HG03025 (cell line): Measurements from ENCODE around the gene IL19.

Source experiments
- ATAC-seq: cut with Tn5 transposase; IDR thresholded peaks from one replicate; pipeline ENCODE4 v1.9.1; 2021; ENCODE audit warnings: mild to moderate bottlenecking, moderate library complexity; ENCODE audit not compliant: unreplicated experiment, low FRiP score

The IL19 gene, protein sequence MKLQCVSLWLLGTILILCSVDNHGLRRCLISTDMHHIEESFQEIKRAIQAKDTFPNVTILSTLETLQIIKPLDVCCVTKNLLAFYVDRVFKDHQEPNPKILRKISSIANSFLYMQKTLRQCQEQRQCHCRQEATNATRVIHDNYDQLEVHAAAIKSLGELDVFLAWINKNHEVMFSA

DNA sequence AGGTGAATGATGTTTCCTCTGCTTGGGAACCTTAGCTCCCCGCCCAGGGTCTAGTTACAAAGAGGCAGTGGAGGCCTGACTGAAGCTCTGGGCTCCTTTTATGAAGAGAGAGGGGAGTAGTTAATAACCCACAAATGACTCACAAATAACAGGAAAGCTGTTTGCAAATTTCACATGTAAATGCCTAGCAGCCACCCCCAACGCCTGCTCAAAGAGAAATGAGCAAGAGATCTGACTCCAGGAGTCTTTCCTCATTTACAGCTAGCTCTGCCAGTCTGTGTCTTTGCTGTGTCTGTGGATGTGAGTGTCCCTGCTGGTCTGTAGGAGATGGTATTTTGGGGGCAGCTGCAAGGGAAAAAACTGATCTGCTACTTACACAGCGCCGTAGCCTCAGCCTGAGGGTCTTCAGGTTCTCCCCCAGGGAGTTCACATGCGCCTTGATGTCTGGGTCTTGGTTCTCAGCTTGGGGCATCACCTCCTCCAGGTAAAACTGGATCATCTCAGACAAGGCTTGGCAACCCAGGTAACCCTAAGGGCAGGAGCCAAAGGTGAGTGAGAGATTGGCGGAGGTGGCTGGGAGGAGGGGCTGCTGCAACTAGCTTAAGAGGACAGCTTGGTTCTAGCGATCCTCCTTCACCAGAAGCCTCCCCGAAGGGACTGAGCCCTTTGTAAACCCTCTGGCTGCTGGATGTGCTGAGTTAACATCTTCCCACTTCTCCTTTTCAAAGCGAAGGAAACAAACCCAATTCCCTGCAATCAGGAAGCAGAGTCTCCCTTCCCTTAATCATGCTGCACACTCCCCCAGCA is at the start of gene IL19:
Gene IL19, plus strand, starts transcription at position 243 of the 807 bp plus-strand sequence. CDS start 65,890 bp downstream, outside the sequence.
- ATAC-seq, result no peak

- no peak for ATAC-seq
These were observed 49.1 kb upstream of the IL19 start for GRCh38 chr1:206721454-206721853.

DNA sequence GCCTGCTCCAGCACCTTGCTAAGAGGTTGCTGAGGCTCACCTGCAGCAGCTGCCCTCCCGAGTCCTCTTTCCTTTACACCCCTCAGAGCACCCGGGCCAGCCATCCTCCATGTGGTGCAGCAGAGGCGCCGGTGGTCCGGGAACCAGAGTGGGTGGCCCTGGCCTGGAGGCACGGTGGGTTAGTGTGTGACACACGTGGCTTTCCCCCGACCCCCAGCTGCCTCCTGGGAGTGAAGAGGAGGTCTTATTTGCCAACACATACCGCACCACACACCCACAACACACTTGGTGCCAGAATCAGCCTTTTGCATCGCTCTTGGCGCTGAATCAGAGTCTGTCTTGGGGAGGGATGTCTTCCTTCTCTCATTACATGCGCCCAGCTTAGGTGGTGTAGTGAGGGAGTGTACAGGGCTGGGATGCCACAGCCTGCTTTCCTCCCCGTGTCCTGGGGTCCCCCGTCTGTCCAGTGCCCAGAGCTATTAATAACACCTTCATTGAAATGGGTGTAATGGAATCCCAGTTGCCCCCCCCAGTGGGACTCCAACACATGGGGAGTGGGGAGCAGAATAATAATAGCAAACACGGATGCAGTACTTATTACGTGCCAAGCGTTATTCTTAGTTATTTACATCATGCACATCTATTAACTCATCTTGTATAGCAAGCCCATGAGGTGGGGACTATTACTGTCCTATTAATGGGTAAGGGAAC is 47.7 kb upstream of the IL19 start:
- no peak for ATAC-seq

- no peak for ATAC-seq
These were observed 47.1 kb upstream of the IL19 start for GRCh38 chr1:206723462-206723804.

DNA sequence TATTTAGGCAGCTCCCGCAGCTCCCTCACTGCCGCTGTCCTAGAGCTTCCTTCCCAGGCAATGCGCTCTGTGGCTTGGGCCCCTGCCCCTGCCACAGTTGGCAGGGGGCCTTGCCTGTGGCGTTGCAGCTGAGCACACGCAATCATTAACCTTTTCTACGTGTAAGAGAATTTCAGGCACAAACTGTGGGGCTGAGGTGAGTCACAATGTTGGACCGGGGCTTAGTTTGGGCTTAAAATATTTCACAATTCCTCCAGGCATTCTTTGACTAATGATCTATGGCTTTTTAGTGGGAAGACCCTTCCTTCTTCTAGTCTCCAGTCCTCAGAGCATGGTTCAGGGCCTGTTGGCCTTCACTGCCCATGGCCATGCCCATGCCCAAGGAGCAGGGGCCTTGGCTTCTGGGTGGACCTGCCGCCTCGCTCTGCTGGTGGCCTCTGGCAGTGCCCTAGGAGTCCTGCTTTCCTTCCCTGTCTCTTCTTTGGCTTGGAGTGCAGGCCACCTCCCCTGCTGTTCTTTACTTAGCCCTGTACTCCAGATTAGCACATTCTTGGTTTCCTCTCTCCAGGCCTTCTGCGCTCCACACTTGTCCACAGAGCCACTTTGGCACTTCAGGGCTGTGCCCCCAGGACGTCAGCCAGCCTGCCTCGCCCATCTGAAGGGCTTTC is 46.6 kb upstream of the IL19 start:
- ATAC-seq, result no peak

DNA sequence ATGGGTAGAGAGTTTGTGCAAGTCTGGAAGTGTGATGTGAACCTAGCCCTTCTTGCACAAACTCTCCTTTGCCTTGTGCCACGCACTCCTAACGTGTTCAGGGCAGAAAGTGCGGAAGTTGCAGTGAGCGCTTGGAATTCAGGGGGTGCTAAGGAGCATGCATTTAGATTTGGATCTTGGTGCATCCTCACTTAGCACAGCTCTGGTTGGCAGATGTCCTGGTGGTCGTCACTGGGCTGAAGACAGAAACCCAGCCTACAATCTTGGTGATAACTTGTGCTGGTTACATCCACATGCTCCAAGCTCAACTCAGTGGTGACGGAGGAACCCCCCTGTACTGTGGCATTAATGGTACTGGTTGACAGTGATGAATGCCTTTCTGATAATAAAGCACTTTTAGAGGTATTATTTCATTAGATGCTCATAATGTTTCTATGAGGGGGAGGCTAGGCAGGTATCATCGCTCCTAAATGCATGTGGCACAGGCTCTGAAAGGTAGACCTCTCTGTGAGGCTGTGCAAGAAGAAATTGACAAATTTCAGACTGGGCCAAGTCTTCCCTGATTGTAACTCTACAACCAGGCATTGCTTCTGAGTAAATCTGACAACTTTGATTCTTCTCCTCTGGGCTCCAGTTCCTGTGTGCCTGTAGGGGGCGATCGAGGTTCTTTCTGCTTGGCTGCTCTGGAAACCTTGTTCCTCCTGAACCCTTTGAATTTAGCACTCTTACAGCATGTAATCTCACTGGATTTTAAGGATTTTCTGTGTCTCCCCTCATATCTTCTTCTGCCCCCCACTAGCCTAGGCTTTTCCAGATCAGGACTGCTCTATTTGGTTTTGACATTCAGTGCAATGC is 45.2 kb upstream of the IL19 start:
- ATAC-seq, result no peak

DNA sequence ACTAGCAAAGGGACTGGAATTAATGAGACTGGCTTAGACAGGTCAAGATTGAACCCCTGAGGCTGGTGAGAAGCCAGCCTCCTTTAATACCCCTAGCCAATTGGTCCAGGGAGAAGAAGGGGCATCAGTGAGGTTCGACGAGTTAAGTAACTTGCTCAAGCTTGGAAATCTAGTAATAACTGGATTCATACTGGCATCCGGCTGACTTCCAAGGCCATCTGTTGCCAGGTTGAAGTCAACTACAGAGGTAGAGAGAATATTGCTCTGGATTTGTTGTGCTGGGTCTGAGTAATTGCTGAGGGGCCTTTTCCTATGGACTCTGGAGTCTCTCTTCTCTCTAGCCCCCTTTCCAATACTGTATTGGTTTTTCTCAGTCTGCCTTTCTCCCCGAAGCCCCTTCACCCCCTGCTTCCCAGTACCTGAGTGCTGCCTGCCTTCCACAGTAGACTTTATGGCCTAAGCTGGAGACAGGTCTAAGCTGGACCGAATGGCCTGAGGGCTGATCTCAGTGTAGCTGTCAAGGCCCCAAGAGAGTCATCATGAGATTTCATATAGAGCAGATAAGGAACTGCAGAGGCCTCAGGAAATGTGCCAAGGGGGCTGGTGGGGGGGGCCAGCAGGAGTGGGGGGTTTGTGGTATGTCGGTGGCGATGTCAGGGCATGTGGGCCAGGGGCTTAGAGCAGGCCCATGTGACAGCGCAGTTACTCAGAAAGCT is 42.4 kb upstream of the IL19 start:
- no peak for ATAC-seq

DNA sequence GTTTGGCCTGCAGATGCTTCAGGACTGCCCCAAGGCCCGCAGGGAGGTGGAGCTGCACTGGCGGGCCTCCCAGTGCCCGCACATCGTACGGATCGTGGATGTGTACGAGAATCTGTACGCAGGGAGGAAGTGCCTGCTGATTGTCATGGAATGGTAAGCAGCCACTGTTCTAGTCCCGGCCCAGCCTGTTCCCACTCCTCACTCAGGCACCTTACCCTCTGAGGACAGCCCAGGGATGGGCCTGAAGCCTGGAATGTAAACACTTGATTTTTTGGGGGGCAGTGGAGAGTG is 41.9 kb upstream of the IL19 start:
- ATAC-seq, result no peak

GRCh38 chr1:206729050-206729449 is 41.5 kb upstream of the IL19 start:
- ATAC-seq, result no peak

GRCh38 chr1:206729507-206729906 is 41.1 kb upstream of the IL19 start:
- no peak for ATAC-seq

- ATAC-seq, result no peak
These were observed 38.1 kb upstream of the IL19 start for GRCh38 chr1:206732508-206732907.

GRCh38 chr1:206732992-206733391 is 37.6 kb upstream of the IL19 start:
- ATAC-seq, result no peak

DNA sequence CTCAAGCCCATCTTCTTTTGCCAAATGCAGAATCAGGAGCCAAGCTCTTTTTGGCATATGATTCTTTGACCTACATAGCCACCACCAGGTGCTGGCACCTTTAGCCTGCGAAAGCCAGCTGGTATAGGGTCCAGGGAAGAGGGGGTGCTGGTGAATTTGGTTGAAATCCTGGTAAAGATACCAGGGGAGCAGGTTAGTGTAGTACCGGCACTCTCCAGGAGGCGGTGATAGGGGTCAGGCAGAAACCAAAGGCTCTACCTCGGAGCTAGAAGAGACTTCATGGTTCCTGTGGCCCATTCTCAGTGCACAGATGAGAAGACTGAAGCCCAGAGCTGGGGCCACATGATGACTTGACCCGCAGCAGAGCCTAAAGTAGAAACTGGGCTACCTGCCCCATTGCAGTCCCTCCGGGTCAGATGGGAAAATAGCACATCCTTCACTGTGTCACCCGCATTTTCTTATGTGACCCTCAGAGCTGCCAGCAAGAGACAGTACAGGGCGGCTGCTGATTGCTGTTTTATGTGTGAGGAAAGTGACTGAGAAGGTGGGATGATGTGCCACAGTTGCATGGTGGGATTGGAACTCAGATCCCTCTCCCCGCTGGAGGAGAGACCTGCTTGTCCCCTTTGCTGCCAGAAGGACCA is 36.0 kb upstream of the IL19 start:
- ATAC-seq, result no peak

GRCh38 chr1:206735553-206736031 is 35.0 kb upstream of the IL19 start:
- ATAC-seq, result no peak

GRCh38 chr1:206736878-206737728 is 33.5 kb upstream of the IL19 start:
- ATAC-seq, result no peak

GRCh38 chr1:206737729-206738201 is 32.8 kb upstream of the IL19 start:
- ATAC-seq, result no peak

DNA sequence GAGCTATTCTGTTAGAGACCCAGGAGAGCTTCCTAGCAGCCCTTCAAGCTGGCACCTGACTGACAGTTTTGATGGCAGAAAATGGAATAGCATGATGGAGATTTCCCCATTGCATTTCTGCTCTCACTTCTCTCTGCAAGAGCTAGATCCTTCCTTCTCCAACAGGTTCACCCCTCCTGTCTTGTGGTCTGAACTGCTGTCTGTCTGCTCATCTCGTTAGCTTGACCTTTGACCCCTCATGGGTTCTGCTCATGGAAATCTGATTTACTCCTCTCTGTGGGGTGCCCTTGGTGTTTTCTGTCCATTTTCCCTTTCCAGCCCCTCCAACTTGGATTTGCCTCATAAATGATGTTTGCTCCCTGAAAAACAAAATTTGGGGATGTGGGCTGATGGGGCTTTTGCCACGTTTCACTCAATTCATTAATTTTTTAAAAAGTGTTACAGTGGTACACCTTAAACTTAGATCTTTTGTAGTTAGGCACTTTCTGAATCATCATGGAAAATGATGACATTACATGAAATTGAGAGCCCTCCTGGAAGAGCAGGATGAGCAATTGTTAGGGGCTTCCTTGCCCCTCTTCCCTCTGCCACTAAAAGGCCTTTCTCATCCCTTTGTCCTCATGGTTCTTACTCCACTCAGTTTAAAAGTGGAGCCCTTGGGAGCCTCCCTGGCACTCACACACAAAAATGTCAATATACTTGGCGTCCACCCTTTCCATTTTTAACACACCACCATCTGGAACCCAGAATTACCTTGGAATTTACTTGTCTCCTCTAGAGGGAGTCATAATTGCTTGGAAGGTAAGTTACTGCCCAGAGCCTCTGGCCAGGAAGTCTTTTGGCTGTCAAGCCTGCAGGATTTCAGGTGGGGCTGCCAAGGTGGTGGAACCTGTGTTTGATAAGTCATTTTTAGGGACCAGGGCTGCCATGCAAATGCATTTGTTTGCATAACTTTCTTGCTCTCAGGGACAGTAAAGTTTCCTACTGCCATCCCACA is 31.9 kb upstream of the IL19 start:
- no peak for ATAC-seq
